Measurements from ENCODE around the gene MPHOSPH8. TPM values are rescaled to one million over a fixed set of nuclear protein-coding genes. Genes with fewer than 3 reads are reported as not detected.

Gene MPHOSPH8
- total and polyA plus RNA-seq, 2 of the 4 experiments (the other 2 are of a cell fraction), result 11.7 to 16.4 TPM

DNA sequence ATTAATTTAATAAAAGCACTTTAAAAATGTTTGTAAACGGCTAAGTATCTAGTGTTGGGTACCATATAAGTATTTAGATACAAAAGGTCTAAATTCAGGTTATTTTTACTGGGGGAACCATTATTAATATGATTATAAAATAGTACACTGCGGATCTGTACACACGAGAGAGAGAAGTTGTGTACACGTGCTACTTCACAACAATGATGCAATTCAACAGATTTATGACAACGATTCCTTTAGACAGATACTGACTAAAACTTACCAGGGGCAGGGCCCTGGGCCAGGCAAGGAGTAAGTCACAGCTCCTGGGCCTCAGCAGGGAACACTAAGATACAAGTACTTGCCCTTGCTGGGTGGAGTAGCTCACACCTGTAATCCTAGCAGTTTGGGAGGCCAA is 43.0 kb upstream of the MPHOSPH8 start:
- Histone ChIP-seq H2AK5ac (ENCODE audit: low read depth, low read length) (no peak overlapping the region), H3K4me1 (ENCODE audit: control insufficient read depth, insufficient read depth, low read length) (no peaks in the 10 kb centered on the region), H2AFZ (replicated peaks; ENCODE audit: low read length, poor library complexity) (no peak overlapping the region), H2BK5ac (ENCODE audit: low read depth, low read length, poor library complexity, severe bottlenecking) (no peak overlapping the region), H3K56ac (ENCODE audit: extremely low read depth, insufficient read depth, low read length) (no peak overlapping the region), H4K91ac (ENCODE audit: insufficient read depth, low read depth, low read length) (no peak overlapping the region), H2AK9ac (replicated peaks; ENCODE audit: low read depth, low read length, poor library complexity) (no peak overlapping the region), H3K23ac (ENCODE audit: low read depth, low read length) (no peak overlapping the region), H3K9me3 (ENCODE audit: control insufficient read depth, insufficient read depth, low read length) (no peaks in the 10 kb centered on the region), H2BK15ac (ENCODE audit: low read depth, low read length) (no peak overlapping the region), H3K4me2 (ENCODE audit: low read depth, low read length) (no peak overlapping the region), H4K8ac (ENCODE audit: low read depth in 2 of 2, low read length in 2 of 2) (no peak overlapping the region), H3K14ac (replicated peaks; ENCODE audit: low read depth, low read length) (no peak overlapping the region), H4K5ac (ENCODE audit: low read depth, low read length) (no peak overlapping the region), H2BK20ac (ENCODE audit: low read depth, low read length) (no peak overlapping the region), H3K36me3 (ENCODE audit: control insufficient read depth, insufficient read depth, low read length) (no peaks in the 10 kb centered on the region), H3K27me3 (ENCODE audit: control insufficient read depth, insufficient read depth, low read length) (peaks cover 2% of the 10 kb centered on the region; the same call in 1 of the 2 replicates), H3K27ac (ENCODE audit: insufficient read depth, low read length) (no peak overlapping the region), H3K18ac (ENCODE audit: low read depth, low read length) (no peak overlapping the region), H3K79me1 (ENCODE audit: low read depth in 1 of 2, low read length in 2 of 2) (no peaks in the 10 kb centered on the region), H3K9me1 (ENCODE audit: insufficient read depth, low read length) (no peaks in the 10 kb centered on the region), H3K9ac (ENCODE audit: low read depth, low read length) (no peak overlapping the region), H3K4me3 (ENCODE audit: insufficient read depth, low read depth, low read length) (no peak overlapping the region), H4K20me1 (ENCODE audit: insufficient read depth, low read length) (no peaks in the 10 kb centered on the region), H2BK120ac (ENCODE audit: low read depth, low read length) (no peak overlapping the region), H3K4ac (ENCODE audit: low read depth, low read length) (no peak overlapping the region)
- intact Hi-C loops (cut with micrococcal nuclease) (loop anchor here (10.0 kb wide), 1 partner anchor 304 kb away; no protein-coding TSS in a partner anchor), in situ Hi-C loops (cut with MboI; ENCODE audit: low sequenced_read_pairs) (no loop called here), dilution Hi-C loops (cut with HindIII; ENCODE audit: low sequenced_read_pairs, unreplicated experiment) (no loop called here)
- ChIA-PET CTCF (no interaction called here), POLR2A (ENCODE audit: unreplicated experiment) (no interaction called here)
- 80% methylated on average over 1 of the region's 5 CpGs; no CpG with 5 or more reads in 1 of the 2 experiments for WGBS, 2 experiments (ENCODE audit: extremely low coverage in 2 of 2, insufficient read length in 1 of 2)
- ATAC-seq (ENCODE audit: low read depth), result no peak
- DNase-seq, result no peak
- BruUV-seq (replicated peaks), result no TSS peak
- no peak for TF ChIP-seq MAZ (IDR thresholded peaks at IDR 0.05; ENCODE audit: borderline replicate concordance, low read depth, low read length)
- TF ChIP-seq RCOR1 (IDR thresholded peaks at IDR 0.05; ENCODE audit: insufficient replicate concordance, low read length), result no peak
- TF ChIP-seq, protein P1, sequence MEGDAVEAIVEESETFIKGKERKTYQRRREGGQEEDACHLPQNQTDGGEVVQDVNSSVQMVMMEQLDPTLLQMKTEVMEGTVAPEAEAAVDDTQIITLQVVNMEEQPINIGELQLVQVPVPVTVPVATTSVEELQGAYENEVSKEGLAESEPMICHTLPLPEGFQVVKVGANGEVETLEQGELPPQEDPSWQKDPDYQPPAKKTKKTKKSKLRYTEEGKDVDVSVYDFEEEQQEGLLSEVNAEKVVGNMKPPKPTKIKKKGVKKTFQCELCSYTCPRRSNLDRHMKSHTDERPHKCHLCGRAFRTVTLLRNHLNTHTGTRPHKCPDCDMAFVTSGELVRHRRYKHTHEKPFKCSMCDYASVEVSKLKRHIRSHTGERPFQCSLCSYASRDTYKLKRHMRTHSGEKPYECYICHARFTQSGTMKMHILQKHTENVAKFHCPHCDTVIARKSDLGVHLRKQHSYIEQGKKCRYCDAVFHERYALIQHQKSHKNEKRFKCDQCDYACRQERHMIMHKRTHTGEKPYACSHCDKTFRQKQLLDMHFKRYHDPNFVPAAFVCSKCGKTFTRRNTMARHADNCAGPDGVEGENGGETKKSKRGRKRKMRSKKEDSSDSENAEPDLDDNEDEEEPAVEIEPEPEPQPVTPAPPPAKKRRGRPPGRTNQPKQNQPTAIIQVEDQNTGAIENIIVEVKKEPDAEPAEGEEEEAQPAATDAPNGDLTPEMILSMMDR (conservative IDR thresholded peaks at IDR 0.05; ENCODE audit: low read depth, low read length), result no peak
- no peak for TF ChIP-seq BHLHE40 (IDR thresholded peaks at IDR 0.05; ENCODE audit: low read depth, low read length)
- no peak for TF ChIP-seq RAD21 (IDR thresholded peaks at IDR 0.05; ENCODE audit: low read length)
- TF ChIP-seq, protein P2, sequence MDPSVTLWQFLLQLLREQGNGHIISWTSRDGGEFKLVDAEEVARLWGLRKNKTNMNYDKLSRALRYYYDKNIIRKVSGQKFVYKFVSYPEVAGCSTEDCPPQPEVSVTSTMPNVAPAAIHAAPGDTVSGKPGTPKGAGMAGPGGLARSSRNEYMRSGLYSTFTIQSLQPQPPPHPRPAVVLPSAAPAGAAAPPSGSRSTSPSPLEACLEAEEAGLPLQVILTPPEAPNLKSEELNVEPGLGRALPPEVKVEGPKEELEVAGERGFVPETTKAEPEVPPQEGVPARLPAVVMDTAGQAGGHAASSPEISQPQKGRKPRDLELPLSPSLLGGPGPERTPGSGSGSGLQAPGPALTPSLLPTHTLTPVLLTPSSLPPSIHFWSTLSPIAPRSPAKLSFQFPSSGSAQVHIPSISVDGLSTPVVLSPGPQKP (IDR thresholded peaks at IDR 0.05; ENCODE audit: borderline replicate concordance, low read depth, low read length), result no peak
- TF ChIP-seq NFE2L2 (IDR thresholded peaks at IDR 0.05; ENCODE audit: low read depth, low read length), result no peak
- no peak for TF ChIP-seq FOS (IDR thresholded peaks at IDR 0.05; ENCODE audit: low read depth, low read length)
- TF ChIP-seq RFX5 (IDR thresholded peaks at IDR 0.05; ENCODE audit: low read depth, low read length), result no peak
- no peak for TF ChIP-seq CEBPB (IDR thresholded peaks at IDR 0.05; ENCODE audit: low read depth, low read length)
- no peak for TF ChIP-seq SMC3 (IDR thresholded peaks at IDR 0.05; ENCODE audit: low read depth, low read length)
- TF ChIP-seq, protein P3, sequence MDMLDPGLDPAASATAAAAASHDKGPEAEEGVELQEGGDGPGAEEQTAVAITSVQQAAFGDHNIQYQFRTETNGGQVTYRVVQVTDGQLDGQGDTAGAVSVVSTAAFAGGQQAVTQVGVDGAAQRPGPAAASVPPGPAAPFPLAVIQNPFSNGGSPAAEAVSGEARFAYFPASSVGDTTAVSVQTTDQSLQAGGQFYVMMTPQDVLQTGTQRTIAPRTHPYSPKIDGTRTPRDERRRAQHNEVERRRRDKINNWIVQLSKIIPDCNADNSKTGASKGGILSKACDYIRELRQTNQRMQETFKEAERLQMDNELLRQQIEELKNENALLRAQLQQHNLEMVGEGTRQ (IDR thresholded peaks at IDR 0.05; ENCODE audit: low read depth, low read length), result no peak
- TF ChIP-seq POLR2A (IDR thresholded peaks at IDR 0.05; ENCODE audit: low read depth, low read length), result no peak
- TF ChIP-seq MAFK (IDR thresholded peaks at IDR 0.05; ENCODE audit: low read depth, low read length), result no peak
- TF ChIP-seq MXI1 (IDR thresholded peaks at IDR 0.05; ENCODE audit: borderline replicate concordance, low read depth, low read length), result no peak
